Measurements from ENCODE around the gene MYO9A.

MYO9A gene

DNA sequence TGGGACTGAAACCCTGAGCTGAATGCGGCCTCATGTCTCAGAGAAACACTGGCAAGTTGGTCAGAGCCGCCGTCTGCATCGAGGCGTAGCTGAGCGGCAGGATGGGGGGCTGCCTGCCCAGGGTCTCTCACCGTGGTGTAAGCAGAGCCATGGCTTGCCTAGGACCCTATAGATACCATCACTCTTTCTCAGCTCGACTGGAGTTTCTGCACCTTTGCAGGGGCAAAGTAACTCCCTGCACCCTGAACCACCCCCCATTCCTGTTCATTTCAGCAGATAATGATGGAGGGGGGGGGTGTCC is 336.0 kb downstream of the MYO9A start:
- no peak overlapping the region for H3K4me3 ChIP-seq (ENCODE audit: insufficient read depth, low read depth, low read length)
- no peaks in the 10 kb centered on the region for H3K27me3 ChIP-seq (ENCODE audit: control insufficient read depth, insufficient read depth, low read length, poor library complexity, severe bottlenecking)
- peaks cover 4% of the 10 kb centered on the region for H3K4me1 ChIP-seq (ENCODE audit: control insufficient read depth, insufficient read depth, low read length)
- no peak overlapping the region for H3K27ac ChIP-seq (ENCODE audit: insufficient read depth, low read depth, low read length, poor library complexity, severe bottlenecking)
- H3K36me3 ChIP-seq (ENCODE audit: control insufficient read depth, insufficient read depth, low read length) = no peaks in the 10 kb centered on the region
- H3K9me3 ChIP-seq (ENCODE audit: control insufficient read depth, low read length) = no peaks in the 10 kb centered on the region
- 89 to 94% methylated on average over 8 of the region's 8 CpGs for WGBS, 2 experiments

DNA sequence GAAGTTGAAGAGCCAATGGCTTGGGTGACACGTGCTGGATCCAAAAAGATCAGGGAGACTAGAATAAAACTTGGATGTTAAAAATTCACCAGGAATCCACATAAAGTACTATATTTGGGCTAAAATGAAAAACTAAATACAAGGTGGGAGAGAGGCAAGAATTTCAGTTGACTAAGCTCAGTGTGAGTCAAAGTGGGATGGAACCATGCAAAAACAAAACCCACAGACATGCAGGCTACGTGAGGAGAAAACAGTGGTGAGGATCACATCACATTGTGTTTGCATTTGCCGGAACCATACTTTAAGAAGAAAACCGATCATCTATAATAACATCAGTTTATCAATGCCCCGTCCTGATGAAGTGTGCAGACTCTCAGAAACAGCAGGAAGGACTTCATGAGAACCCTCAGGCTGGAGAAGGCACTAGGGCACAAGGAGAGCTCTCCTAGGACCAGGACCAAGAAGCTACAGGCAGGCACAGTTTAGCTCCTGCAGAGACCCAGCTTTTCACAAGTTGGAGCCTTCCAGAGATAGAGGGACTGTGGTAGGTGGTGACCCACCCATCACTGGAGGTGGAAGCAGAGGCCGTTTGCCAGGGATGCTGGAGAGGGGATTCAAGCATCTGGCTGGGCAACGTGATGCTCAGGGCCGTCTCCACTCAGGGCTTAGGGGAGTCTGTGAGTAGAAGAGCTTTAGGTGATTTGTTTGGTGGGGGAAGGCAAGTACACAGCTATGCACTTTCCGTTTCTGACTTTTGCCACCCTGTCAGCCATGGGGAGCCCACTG is 336.6 kb downstream of the MYO9A start:
- Histone ChIP-seq H3K27ac (ENCODE audit: insufficient read depth, low read depth, low read length, poor library complexity, severe bottlenecking) (no peak overlapping the region), H3K36me3 (ENCODE audit: control insufficient read depth, insufficient read depth, low read length) (no peaks in the 10 kb centered on the region)
- WGBS, 2 experiments = 92 to 94% methylated on average over 9 of the region's 9 CpGs

DNA sequence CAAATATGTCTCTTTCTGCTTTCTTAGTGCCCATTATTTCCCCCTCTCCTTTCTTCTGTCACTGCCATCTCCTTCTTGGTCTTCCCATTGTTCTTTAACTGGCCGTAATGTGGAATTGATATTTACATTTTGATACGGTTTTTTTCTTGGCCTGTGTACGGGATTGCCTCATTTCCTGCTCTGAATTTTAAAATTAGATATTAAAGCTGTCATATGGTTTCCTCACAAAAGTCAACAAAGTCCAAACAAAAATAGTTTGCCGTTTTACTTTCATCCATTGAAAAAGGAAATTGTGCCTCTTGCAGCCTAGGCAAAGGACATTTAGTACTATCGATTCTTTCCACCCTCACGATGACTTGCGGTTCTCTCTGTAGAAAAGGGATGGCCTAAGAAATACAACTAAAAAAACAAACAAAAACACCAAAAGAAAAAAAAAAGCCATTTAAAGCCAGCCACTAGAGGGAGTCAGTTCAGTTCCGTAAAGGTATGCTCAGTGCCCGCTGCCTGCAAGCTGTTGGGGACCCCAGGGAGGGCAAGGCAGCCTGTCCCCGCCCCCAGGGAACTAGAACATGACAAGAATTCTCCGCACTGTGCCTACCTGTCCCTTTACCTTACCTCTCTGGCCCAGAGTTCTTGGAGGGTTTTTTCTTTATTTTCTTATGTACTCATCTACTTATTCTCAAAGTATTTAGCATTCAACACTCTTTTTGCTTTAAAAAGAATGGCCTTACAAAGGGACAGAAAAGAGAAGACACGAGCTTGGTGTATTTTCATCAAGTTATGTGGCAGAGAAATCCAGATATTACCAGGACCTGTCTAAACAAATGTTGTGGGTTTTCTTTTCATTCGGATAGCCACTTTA is 337.6 kb downstream of the MYO9A start:
- Histone ChIP-seq H3K36me3 (ENCODE audit: control insufficient read depth, insufficient read depth, low read length) (no peaks in the 10 kb centered on the region), H3K4me1 (ENCODE audit: control insufficient read depth, insufficient read depth, low read length) (peaks cover 4% of the 10 kb centered on the region), H3K4me3 (ENCODE audit: insufficient read depth, low read depth, low read length) (no peak overlapping the region), H3K9me3 (ENCODE audit: control insufficient read depth, low read length) (no peaks in the 10 kb centered on the region), H3K27me3 (ENCODE audit: control insufficient read depth, insufficient read depth, low read length, poor library complexity, severe bottlenecking) (no peaks in the 10 kb centered on the region), H3K27ac (ENCODE audit: insufficient read depth, low read depth, low read length, poor library complexity, severe bottlenecking) (no peak overlapping the region)
- WGBS, 2 experiments = 45 to 48% methylated on average over 10 to 12 of the region's 13 CpGs

More for the DNA sequence above, 336.6 kb downstream of the MYO9A start:
- Histone ChIP-seq H3K4me3 (ENCODE audit: insufficient read depth, low read depth, low read length) (no peak overlapping the region), H3K27me3 (ENCODE audit: control insufficient read depth, insufficient read depth, low read length, poor library complexity, severe bottlenecking) (no peaks in the 10 kb centered on the region), H3K9me3 (ENCODE audit: control insufficient read depth, low read length) (no peaks in the 10 kb centered on the region), H3K4me1 (ENCODE audit: control insufficient read depth, insufficient read depth, low read length) (peaks cover 4% of the 10 kb centered on the region)

DNA sequence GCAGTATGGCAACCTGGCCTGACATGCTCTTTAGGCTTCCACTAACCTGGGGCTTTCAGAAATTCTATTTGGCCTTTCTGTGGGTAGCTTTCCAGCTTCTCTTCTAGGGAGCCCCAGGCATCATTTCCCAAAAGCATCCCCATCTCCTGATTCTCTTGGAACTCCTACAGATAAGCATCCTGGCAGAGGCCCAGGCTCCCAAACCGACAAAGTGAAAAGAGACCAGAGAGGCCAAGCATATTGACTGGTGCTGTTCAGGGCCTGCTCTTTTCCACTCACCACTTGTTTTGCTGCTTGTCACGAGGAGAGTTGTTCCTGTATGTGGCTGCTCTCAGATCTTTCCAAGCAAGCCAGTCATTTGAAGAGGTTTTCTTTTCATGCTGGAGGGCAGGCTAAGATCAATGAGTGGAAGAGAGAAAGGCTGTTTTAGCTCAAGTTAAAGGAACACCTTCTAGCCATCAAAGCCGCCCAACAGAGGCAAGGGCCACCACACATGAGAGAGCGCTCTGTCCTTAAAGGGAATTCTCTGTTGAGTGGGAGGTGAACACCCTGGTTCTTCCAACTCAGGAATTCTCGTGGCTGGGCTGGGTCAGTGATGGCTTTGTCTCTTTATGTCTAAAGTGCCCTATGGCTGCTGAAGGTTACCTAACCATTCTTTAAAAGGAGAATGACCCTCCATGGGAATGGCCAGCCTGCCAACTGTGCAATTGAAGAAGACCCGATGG is 338.7 kb downstream of the MYO9A start:
- Histone ChIP-seq H3K36me3 (ENCODE audit: control insufficient read depth, insufficient read depth, low read length) (no peaks in the 10 kb centered on the region), H3K4me3 (ENCODE audit: insufficient read depth, low read depth, low read length) (no peak overlapping the region), H3K27ac (ENCODE audit: insufficient read depth, low read depth, low read length, poor library complexity, severe bottlenecking) (no peak overlapping the region), H3K9me3 (ENCODE audit: control insufficient read depth, low read length) (no peaks in the 10 kb centered on the region), H3K27me3 (ENCODE audit: control insufficient read depth, insufficient read depth, low read length, poor library complexity, severe bottlenecking) (no peaks in the 10 kb centered on the region), H3K4me1 (ENCODE audit: control insufficient read depth, insufficient read depth, low read length) (peaks cover 4% of the 10 kb centered on the region)
- 82 to 84% methylated on average over 6 of the region's 6 CpGs for WGBS, 2 experiments

DNA sequence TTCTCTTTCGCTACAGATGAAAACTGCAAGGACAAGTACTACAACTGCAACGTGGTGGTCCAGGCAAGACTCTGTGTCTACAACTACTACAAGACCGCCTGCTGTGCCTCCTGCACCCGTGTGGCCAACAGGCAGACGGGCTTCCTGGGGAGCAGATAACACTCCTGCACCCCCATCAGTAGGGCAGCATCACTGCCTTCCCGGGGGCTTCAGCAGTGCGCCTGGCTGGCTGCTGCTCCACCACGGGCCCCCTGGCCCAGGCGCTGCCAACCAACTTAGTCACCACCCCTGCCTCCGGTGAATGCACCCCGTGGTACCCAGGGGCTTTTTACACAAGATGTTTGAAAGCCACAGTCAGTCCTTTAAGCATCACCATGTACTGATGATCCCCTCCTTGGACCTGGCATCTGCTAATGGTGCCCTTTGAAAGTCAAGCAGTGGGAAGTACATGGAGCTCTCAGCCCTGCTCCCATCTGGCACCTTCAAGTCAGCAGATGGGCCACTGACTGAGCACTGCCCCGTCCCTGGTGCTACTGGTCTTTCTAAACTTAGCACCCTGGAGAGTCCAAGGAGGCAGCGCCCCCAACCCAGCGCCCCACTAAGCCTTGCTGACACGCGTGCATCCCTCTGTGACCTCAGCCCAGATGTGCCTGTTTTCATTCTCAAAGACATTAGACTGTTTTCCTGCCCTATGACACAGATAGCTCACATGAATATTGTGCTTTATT is 340.6 kb downstream of the MYO9A start:
- Histone ChIP-seq H3K9me3 (ENCODE audit: control insufficient read depth, low read length) (no peaks in the 10 kb centered on the region), H3K27me3 (ENCODE audit: control insufficient read depth, insufficient read depth, low read length, poor library complexity, severe bottlenecking) (no peaks in the 10 kb centered on the region), H3K36me3 (ENCODE audit: control insufficient read depth, insufficient read depth, low read length) (no peaks in the 10 kb centered on the region), H3K4me1 (ENCODE audit: control insufficient read depth, insufficient read depth, low read length) (peaks cover 4% of the 10 kb centered on the region), H3K27ac (ENCODE audit: insufficient read depth, low read depth, low read length, poor library complexity, severe bottlenecking) (no peak overlapping the region), H3K4me3 (ENCODE audit: insufficient read depth, low read depth, low read length) (no peak overlapping the region)
- WGBS, 2 experiments = 90% methylated on average over 16 of the region's 16 CpGs

DNA sequence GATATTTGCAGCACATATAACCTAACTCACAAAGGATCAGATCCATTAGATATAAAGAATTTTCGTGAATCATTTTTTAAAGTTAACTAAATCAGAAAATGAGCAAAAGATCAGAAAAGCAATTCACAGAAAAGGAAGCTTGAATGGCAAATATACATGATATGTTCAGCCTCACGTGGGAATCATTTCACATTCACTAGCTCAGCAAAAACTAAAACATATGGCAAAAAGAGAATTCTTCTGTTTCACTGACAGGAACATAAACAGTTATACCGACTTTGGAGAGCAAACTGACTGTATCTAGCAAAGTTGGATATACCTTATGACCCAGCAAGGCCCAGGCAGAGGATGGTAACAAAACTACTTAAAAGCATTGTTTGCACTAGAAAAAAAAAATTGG is 341.6 kb downstream of the MYO9A start:
- 90 to 92% methylated on average over 2 to 3 of the region's 3 CpGs for whole genome bisulfite sequencing, 2 experiments
- no peak overlapping the region for H3K27ac ChIP-seq (ENCODE audit: insufficient read depth, low read depth, low read length, poor library complexity, severe bottlenecking)
- H3K4me1 ChIP-seq (ENCODE audit: control insufficient read depth, insufficient read depth, low read length) = peaks cover 4% of the 10 kb centered on the region
- no peaks in the 10 kb centered on the region for H3K27me3 ChIP-seq (ENCODE audit: control insufficient read depth, insufficient read depth, low read length, poor library complexity, severe bottlenecking)
- H3K36me3 ChIP-seq (ENCODE audit: control insufficient read depth, insufficient read depth, low read length) = no peaks in the 10 kb centered on the region
- H3K4me3 ChIP-seq (ENCODE audit: insufficient read depth, low read depth, low read length) = no peak overlapping the region
- H3K9me3 ChIP-seq (ENCODE audit: control insufficient read depth, low read length) = no peaks in the 10 kb centered on the region

DNA sequence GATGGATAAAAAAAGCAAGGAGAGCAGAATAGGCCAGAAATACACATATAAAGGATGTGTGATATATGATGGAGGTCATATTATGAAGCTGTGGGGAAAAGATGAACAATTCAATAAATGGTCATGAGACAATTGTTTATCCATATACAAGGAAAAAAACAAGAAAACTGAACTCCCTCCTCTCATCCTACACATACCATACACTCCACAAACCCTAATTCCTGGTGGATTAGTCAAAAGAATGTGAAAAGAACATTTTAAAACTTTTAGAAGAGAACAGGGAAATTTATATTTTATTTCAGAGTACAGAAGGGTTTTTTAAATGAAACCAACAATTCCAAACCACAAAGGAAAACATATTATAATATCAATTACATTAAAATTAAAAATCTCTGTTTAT is 342.1 kb downstream of the MYO9A start:
- no peak overlapping the region for H3K27ac ChIP-seq (ENCODE audit: insufficient read depth, low read depth, low read length, poor library complexity, severe bottlenecking)
- peaks cover 4% of the 10 kb centered on the region for H3K4me1 ChIP-seq (ENCODE audit: control insufficient read depth, insufficient read depth, low read length)
- no peaks in the 10 kb centered on the region for H3K27me3 ChIP-seq (ENCODE audit: control insufficient read depth, insufficient read depth, low read length, poor library complexity, severe bottlenecking)
- H3K36me3 ChIP-seq (ENCODE audit: control insufficient read depth, insufficient read depth, low read length) = no peaks in the 10 kb centered on the region
- no peak overlapping the region for H3K4me3 ChIP-seq (ENCODE audit: insufficient read depth, low read depth, low read length)
- H3K9me3 ChIP-seq (ENCODE audit: control insufficient read depth, low read length) = no peaks in the 10 kb centered on the region

DNA sequence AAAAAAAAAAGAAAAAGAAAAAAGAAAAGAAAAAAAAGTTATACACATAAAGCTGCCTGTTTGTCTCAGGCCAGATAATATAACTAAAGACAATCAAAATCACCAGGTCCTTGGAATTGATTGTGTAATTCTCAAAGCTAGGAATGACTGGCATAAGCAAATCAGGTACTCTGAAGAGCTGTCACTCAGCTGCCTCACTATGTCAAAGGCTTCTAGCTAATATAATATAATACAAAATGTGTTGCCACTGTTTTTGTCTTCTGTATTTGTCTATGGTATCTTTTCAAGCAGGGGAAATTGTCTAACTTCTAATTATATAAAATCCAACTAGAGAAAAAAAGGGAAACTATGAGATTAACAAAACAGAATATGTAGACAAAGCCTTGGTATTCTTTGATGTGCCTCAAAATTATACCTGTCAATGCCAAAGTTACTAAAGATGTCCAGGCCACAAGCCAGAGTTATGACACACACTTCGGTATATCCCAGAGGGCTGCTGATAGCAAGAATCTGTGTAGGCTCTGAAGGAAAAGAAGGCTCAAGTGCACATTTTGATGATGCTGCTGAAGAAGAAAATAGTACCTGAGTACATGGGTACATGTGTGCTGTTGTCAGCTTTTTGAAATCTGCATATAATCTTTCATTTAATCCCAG is 344.6 kb downstream of the MYO9A start:
- no peaks in the 10 kb centered on the region for H3K27me3 ChIP-seq (ENCODE audit: control insufficient read depth, insufficient read depth, low read length, poor library complexity, severe bottlenecking)
- H3K4me3 ChIP-seq (ENCODE audit: insufficient read depth, low read depth, low read length) = no peak overlapping the region
- H3K9me3 ChIP-seq (ENCODE audit: control insufficient read depth, low read length) = no peaks in the 10 kb centered on the region
- H3K4me1 ChIP-seq (ENCODE audit: control insufficient read depth, insufficient read depth, low read length) = no peaks in the 10 kb centered on the region
- H3K27ac ChIP-seq (ENCODE audit: insufficient read depth, low read depth, low read length, poor library complexity, severe bottlenecking) = no peak overlapping the region
- 93 to 96% methylated on average over 1 of the region's 1 CpG for WGBS, 2 experiments
- H3K36me3 ChIP-seq (ENCODE audit: control insufficient read depth, insufficient read depth, low read length) = no peaks in the 10 kb centered on the region
